DND-41 (cell line): ENCODE measurements around the gene OLA1.

Source experiments
- EZH2 ChIP-seq: IDR thresholded peaks from 3 replicates; pipeline ENCODE4 v1.6.1; 2012; ENCODE audit warnings: borderline replicate concordance, low read depth, mild to moderate bottlenecking, moderate library complexity, low read length, inconsistent platforms; ENCODE audit not compliant: severe bottlenecking
- TF ChIP-seq, protein P1 (sequence below): IDR thresholded peaks from 2 replicates; pipeline ENCODE4 v1.5.1; 2012; ENCODE audit warnings: borderline replicate concordance, low read length, moderate library complexity, mild to moderate bottlenecking; ENCODE audit not compliant: poor library complexity, severe bottlenecking; ENCODE audit errors: extremely low read depth

DNA sequence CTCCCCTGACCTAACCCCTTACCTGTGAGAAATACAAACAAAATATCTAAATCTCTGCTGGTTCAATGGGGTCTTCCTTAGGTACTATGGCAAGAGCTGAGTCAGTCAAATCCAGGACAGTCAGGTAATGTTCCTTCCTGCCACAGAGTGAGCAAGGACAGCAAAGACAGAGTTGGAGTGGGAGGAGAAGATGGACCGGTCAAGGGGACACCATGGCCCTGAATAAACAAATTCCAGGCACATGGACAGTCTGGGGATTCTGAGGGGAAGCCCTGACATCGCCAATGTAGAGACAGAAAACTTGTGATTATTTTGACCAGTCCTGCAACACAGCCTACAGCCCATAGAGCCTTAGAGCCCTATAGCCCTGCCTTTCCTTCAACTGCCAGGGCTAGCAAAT, 42.8 kb downstream of the OLA1 start:
- TF ChIP-seq, protein P1, sequence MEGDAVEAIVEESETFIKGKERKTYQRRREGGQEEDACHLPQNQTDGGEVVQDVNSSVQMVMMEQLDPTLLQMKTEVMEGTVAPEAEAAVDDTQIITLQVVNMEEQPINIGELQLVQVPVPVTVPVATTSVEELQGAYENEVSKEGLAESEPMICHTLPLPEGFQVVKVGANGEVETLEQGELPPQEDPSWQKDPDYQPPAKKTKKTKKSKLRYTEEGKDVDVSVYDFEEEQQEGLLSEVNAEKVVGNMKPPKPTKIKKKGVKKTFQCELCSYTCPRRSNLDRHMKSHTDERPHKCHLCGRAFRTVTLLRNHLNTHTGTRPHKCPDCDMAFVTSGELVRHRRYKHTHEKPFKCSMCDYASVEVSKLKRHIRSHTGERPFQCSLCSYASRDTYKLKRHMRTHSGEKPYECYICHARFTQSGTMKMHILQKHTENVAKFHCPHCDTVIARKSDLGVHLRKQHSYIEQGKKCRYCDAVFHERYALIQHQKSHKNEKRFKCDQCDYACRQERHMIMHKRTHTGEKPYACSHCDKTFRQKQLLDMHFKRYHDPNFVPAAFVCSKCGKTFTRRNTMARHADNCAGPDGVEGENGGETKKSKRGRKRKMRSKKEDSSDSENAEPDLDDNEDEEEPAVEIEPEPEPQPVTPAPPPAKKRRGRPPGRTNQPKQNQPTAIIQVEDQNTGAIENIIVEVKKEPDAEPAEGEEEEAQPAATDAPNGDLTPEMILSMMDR: no peak
- TF ChIP-seq EZH2: no peak
